Loucy (cell line): ENCODE data around the gene RAPGEF2.

ENCODE experiments used
- CTCF ChIP-seq: fragments of 200-600 bp; sonication (generic); conservative IDR thresholded peaks from 2 replicates; pipeline ENCODE4 v1.5.1; 2014; ENCODE audit warnings: mild to moderate bottlenecking, antibody characterized with exemption, low read length
- EZH2phosphoT487 ChIP-seq: fragments of 200-600 bp; IDR thresholded peaks from 2 replicates; pipeline ENCODE4 v1.6.1; 2018; ENCODE audit warnings: antibody characterized with exemption, mild to moderate bottlenecking, moderate library complexity, borderline replicate concordance

- no peak for TF ChIP-seq CTCF
- TF ChIP-seq EZH2phosphoT487, result no peak
These were observed 240.2 kb downstream of the RAPGEF2 start for GRCh38 chr4:159343116-159343515.
